Upper lobe of left lung (tissue), 6 donors: Measurements from ENCODE around the gene PLXNB1. TPM values are rescaled to one million over a fixed set of nuclear protein-coding genes. Genes with fewer than 3 reads are reported as not detected.

Experiments used
- ATAC-seq, 2 donors: fragments of 200-7000 bp; cut with Tn5 transposase; one replicate each; pipeline ENCODE4 v1.9.1; 2022; ENCODE audit warnings: mild to moderate bottlenecking in 2 of 2, moderate library complexity in 2 of 2; ENCODE audit not compliant: low FRiP score in 2 of 2
- DNase-seq, 2 donors: peaks; one replicate each; pipeline ENCODE4 v3.0.0-alpha.2; 2019 to 2020
- H3K27ac ChIP-seq, 4 donors: fragments of 200-600 bp; sonication (generic); one replicate each; pipeline ENCODE4 v1.5.1; 2016 to 2019
- H3K27me3 ChIP-seq, 4 donors: fragments of 200-600 bp; sonication (generic); one replicate each; pipeline ENCODE4 v1.5.1; 2017 to 2019
- H3K36me3 ChIP-seq, 4 donors: fragments of 200-600 bp; sonication (generic); one replicate each; pipeline ENCODE4 v1.5.1; 2016 to 2019
- H3K4me1 ChIP-seq, 4 donors: fragments of 200-600 bp; sonication (generic); one replicate each; pipeline ENCODE4 v1.5.1; 2018 to 2019
- H3K4me3 ChIP-seq, 4 donors: fragments of 200-600 bp; sonication (generic); one replicate each; pipeline ENCODE4 v1.5.1; 2017 to 2019; ENCODE audit warnings: mild to moderate bottlenecking in 2 of 4, moderate library complexity in 1 of 4
- H3K9me3 ChIP-seq, 4 donors: fragments of 200-600 bp; sonication (generic); one replicate each; pipeline ENCODE4 v1.5.1; 2018 to 2019
- CTCF ChIP-seq, 6 experiments: fragments of 450-650 bp in 4 of 6; fragments of 200-600 bp in 2 of 6; sonication (generic) in 2 of 6; IDR thresholded peaks; one replicate each; pipeline ENCODE4 v1.5.1; 2016 to 2019; ENCODE audit warnings: antibody characterized with exemption in 6 of 6
- EP300 ChIP-seq, 4 donors: sonication (generic); formaldehyde crosslinking; IDR thresholded peaks; one replicate each; pipeline ENCODE4 v1.5.1; 2017; ENCODE audit warnings: antibody characterized with exemption in 4 of 4, control low read depth in 2 of 4
- POLR2A ChIP-seq, 4 donors: fragments of 450-650 bp; IDR thresholded peaks; one replicate each; pipeline ENCODE4 v1.5.1; 2016 to 2017; ENCODE audit warnings: antibody characterized with exemption in 4 of 4, mild to moderate bottlenecking in 2 of 4
- POLR2AphosphoS5 ChIP-seq, 2 donors: sonication (generic); formaldehyde crosslinking; IDR thresholded peaks; one replicate each; pipeline ENCODE4 v1.5.1; 2017; ENCODE audit warnings: antibody characterized with exemption in 2 of 2
- WGBS, 2 donors: methylation state at CpG; one replicate each; pipeline ENCODE4 v1.1.5; 2017 to 2018; 5-methylcytosine and 5-hydroxymethylcytosine counted together
- total RNA-seq, 6 donors: library from RNA; depleted of rRNA in 4 of 6; stranded (reverse); fragments of >200 nt in 4 of 6; gene quantifications; one replicate each; pipeline versions ENCODE4 v1.1.0 to v1.2.1, GENCODE V29; 2016 to 2021
- donor health status: DM: no; HTN: no; CAD: no; lungs with moderate emphysema.
- donor health status: DM: no; HTN: yes; CAD: no; lungs with severe emphysema.

The PLXNB1 gene
- total RNA-seq, 6 donors from 2014 or later: 91.2 to 588 (median 123) TPM

GRCh38 chr3:48427630-48427962, 2.3 kb downstream of the PLXNB1 start:
- H3K36me3 ChIP-seq: peaks cover 0 to 10% (median 5%) of the 10 kb centered on the region in 4 donors
- no peak for ATAC-seq
- WGBS, 2 donors: 74 to 77% methylated on average over 7 to 9 of the region's 9 CpGs
- H3K9me3 ChIP-seq: no peaks in the 10 kb centered on the region
- no peaks in the 10 kb centered on the region for H3K27me3 ChIP-seq
- peaks cover 29 to 52% (median 46%) of the 10 kb centered on the region in 4 donors for H3K4me1 ChIP-seq
- peak overlapping the region in 3 of 4 donors; percentile 1 to 93 (median 91) for H3K4me3 ChIP-seq
- TF ChIP-seq POLR2AphosphoS5 (IDR thresholded peaks at IDR 0.05) (no peak), EP300 (IDR thresholded peaks at IDR 0.05) (no peak), CTCF (IDR thresholded peaks at IDR 0.05) (no peak), POLR2A (IDR thresholded peaks at IDR 0.05) (no peak)
- peak overlapping the region; percentile 16 to 95 (median 79) for H3K27ac ChIP-seq
- no peak for DNase-seq

DNA sequence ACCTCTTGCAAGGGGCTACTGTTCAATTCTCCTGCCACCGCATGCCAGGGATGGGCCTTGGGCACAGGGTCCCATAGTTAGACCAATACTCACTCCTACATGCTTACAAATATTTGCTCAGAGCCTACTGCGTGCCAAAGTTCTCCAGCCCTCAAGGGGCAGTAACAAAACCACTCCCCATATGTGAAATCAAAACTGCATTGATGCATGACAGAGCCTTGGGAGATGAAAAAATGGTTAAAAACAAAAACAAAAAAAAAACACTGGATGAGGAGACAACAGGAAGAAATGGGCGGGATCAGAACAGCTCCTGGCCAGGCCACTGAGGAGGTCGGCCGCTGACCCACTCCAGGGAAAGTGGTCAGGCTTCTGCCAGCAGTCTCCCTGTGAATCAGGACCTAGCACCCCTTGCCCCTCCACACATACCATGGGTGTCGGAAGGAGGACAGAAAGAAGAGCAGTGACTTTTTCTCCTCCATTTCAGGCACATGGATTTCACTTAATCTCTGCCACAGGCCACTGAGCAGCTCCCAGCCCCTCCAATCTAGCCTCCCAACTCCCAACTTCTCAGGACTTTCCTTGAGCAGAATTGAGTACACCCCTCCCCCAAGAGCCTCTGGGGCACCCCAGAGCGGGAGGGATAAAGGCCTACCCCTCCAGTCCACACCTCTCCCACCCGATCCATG, 2.8 kb downstream of the PLXNB1 start:
- ATAC-seq (no peak), DNase-seq (no peak)
- Histone ChIP-seq H3K36me3 (peaks cover 0 to 5% (median 0%) of the 10 kb centered on the region in 4 donors), H3K27ac (peak overlapping the region; percentile 16 to 95 (median 79)), H3K4me1 (peaks cover 29 to 52% (median 46%) of the 10 kb centered on the region in 4 donors), H3K27me3 (no peaks in the 10 kb centered on the region), H3K4me3 (peak overlapping the region in 3 of 4 donors; percentile 1 to 93 (median 91)), H3K9me3 (no peaks in the 10 kb centered on the region)
- WGBS, 2 donors: 48% methylated on average over 8 of the region's 8 CpGs
- no peak for TF ChIP-seq POLR2AphosphoS5 (IDR thresholded peaks at IDR 0.05)
- no peak for TF ChIP-seq EP300 (IDR thresholded peaks at IDR 0.05)
- TF ChIP-seq CTCF (IDR thresholded peaks at IDR 0.05): no peak
- no peak for TF ChIP-seq POLR2A (IDR thresholded peaks at IDR 0.05)

GRCh38 chr3:48426401-48426909, 3.4 kb downstream of the PLXNB1 start:
- H3K36me3 ChIP-seq: peaks cover 0 to 8% (median 0%) of the 10 kb centered on the region in 4 donors
- no peaks in the 10 kb centered on the region for H3K9me3 ChIP-seq
- H3K4me3 ChIP-seq: peak overlapping the region in 2 of 4 donors; percentile 91 to 93
- WGBS, 2 donors: 51 to 57% methylated on average over 6 to 11 of the region's 11 CpGs
- DNase-seq (no peak), ATAC-seq (no peak)
- H3K27ac ChIP-seq: peak overlapping the region; percentile 16 to 95 (median 61)
- no peaks in the 10 kb centered on the region for H3K27me3 ChIP-seq
- H3K4me1 ChIP-seq: peaks cover 29 to 52% (median 46%) of the 10 kb centered on the region in 4 donors
- no peak for TF ChIP-seq POLR2A (IDR thresholded peaks at IDR 0.05)
- no peak for TF ChIP-seq POLR2AphosphoS5 (IDR thresholded peaks at IDR 0.05)
- no peak for TF ChIP-seq EP300 (IDR thresholded peaks at IDR 0.05)
- TF ChIP-seq CTCF (IDR thresholded peaks at IDR 0.05): no peak

DNA sequence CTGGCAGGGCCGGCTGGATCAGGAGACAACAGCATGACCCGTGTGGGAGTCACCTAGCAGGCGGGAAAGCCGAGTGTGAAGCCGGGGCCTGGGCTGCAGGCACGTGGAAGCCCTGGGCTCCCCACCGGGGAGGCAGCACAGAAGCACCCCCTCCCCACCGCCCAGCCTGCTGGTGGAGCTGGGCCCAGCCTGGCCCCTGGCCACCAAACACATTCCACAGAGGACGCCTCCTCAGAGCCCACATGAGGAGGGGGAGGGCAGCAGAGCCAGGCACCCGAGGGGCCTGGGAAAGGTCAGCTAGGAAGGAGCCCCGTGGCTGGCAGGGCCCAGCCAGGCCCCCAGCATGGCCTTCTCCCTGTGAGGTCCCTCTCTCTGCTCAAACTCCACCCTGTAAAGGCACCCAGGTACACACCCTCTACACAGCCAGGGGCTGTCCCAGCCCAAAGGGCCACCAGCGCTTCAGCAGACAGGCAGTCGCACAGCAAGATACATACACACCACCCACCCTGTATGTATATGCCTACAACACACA, 4.5 kb downstream of the PLXNB1 start:
- 64 to 67% methylated on average over 9 to 11 of the region's 13 CpGs for WGBS, 2 donors
- no peak for ATAC-seq

More for the DNA sequence above, 4.5 kb downstream of the PLXNB1 start:
- DNase-seq: no peak
- Histone ChIP-seq H3K36me3 (peaks cover 0 to 12% (median 5%) of the 10 kb centered on the region in 4 donors), H3K4me1 (peaks cover 26 to 51% (median 44%) of the 10 kb centered on the region in 4 donors), H3K27ac (peak overlapping the region in 3 of 4 donors; percentile 1 to 95 (median 44)), H3K27me3 (no peaks in the 10 kb centered on the region), H3K9me3 (no peaks in the 10 kb centered on the region), H3K4me3 (no peak overlapping the region)
- TF ChIP-seq CTCF (IDR thresholded peaks at IDR 0.05): no peak
- TF ChIP-seq EP300 (IDR thresholded peaks at IDR 0.05): no peak
- no peak for TF ChIP-seq POLR2A (IDR thresholded peaks at IDR 0.05)
- no peak for TF ChIP-seq POLR2AphosphoS5 (IDR thresholded peaks at IDR 0.05)
